ENCODE measurements around the gene TMEM52.

GRCh38 chr1:1921901-1922701 lies 3.0 kb upstream of the TMEM52 start:
- TF ChIP-seq RAD21 (IDR thresholded peaks at IDR 0.05) = no peak
- TF ChIP-seq, protein P1, sequence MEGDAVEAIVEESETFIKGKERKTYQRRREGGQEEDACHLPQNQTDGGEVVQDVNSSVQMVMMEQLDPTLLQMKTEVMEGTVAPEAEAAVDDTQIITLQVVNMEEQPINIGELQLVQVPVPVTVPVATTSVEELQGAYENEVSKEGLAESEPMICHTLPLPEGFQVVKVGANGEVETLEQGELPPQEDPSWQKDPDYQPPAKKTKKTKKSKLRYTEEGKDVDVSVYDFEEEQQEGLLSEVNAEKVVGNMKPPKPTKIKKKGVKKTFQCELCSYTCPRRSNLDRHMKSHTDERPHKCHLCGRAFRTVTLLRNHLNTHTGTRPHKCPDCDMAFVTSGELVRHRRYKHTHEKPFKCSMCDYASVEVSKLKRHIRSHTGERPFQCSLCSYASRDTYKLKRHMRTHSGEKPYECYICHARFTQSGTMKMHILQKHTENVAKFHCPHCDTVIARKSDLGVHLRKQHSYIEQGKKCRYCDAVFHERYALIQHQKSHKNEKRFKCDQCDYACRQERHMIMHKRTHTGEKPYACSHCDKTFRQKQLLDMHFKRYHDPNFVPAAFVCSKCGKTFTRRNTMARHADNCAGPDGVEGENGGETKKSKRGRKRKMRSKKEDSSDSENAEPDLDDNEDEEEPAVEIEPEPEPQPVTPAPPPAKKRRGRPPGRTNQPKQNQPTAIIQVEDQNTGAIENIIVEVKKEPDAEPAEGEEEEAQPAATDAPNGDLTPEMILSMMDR (IDR thresholded peaks at IDR 0.05; ENCODE audit: low read depth, low read length, missing input control) = no peak
- TF ChIP-seq TAF1 (conservative IDR thresholded peaks at IDR 0.05) = no peak
- TF ChIP-seq SP1 (IDR thresholded peaks at IDR 0.05) = no peak
- no peak for TF ChIP-seq MAX (IDR thresholded peaks at IDR 0.05)
